Astrocyte (in vitro differentiated cells and primary cell): ENCODE measurements around the gene EXOSC2. TPM values are rescaled to one million over a fixed set of nuclear protein-coding genes. Genes with fewer than 3 reads are reported as not detected.

Experiments used
- DNase-seq: peaks from one replicate; pipeline ENCODE4 v3.0.0-alpha.2; 2010; ENCODE audit warnings: low read depth
- FAIRE-seq: peaks from 2 replicates; lab custom pipeline; 2011; peaks lifted over from hg19 to GRCh38; lab: Jason Lieb, UNC
- H2AFZ ChIP-seq: 2 replicates; pipeline ENCODE4 v1.6.0; 2012; ENCODE audit warnings: low read depth, low read length, inconsistent platforms
- H3K27ac ChIP-seq: 2 replicates; pipeline ENCODE4 v1.5.1; 2011; ENCODE audit warnings: low read depth, low read length, inconsistent platforms
- H3K27me3 ChIP-seq: 2 replicates; pipeline ENCODE4 v1.6.0; 2011; ENCODE audit warnings: low read length, inconsistent platforms; ENCODE audit not compliant: insufficient read depth
- H3K36me3 ChIP-seq: 2 replicates; pipeline ENCODE4 v1.5.1; 2011; ENCODE audit warnings: low read length, inconsistent platforms; ENCODE audit not compliant: insufficient read depth
- H3K4me1 ChIP-seq: 2 replicates; pipeline ENCODE4 v1.5.1; 2011; ENCODE audit warnings: low read length, inconsistent platforms; ENCODE audit not compliant: insufficient read depth
- H3K4me2 ChIP-seq: 2 replicates; pipeline ENCODE4 v1.6.0; 2012; ENCODE audit warnings: low read length, inconsistent platforms
- H3K4me3 ChIP-seq: 2 replicates; pipeline ENCODE4 v1.5.1; 2011; ENCODE audit warnings: low read depth, mild to moderate bottlenecking, low read length, inconsistent platforms; ENCODE audit not compliant: insufficient read depth
- H3K79me2 ChIP-seq: 2 replicates; pipeline ENCODE4 v1.6.0; 2012; ENCODE audit warnings: mild to moderate bottlenecking, low read length, inconsistent platforms; ENCODE audit not compliant: insufficient read depth
- H3K9ac ChIP-seq: 2 replicates; pipeline ENCODE4 v1.6.0; 2012; ENCODE audit warnings: mild to moderate bottlenecking, low read length, inconsistent platforms
- H3K9me3 ChIP-seq: 2 replicates; pipeline ENCODE4 v1.5.1; 2012; ENCODE audit warnings: low read depth, mild to moderate bottlenecking, low read length, inconsistent platforms; ENCODE audit not compliant: insufficient read depth
- H4K20me1 ChIP-seq: 2 replicates; pipeline ENCODE4 v1.6.0; 2012; ENCODE audit warnings: low read length, inconsistent platforms; ENCODE audit not compliant: insufficient read depth
- H3K27ac Mint-ChIP-seq: one replicate; pipeline ENCODE4 v1.8.0; 2021; ENCODE audit warnings: mild to moderate bottlenecking, mixed read lengths; ENCODE audit not compliant: unreplicated experiment
- H3K27me3 Mint-ChIP-seq: one replicate; pipeline ENCODE4 v1.8.0; 2021; ENCODE audit warnings: low read depth, mixed read lengths; ENCODE audit not compliant: unreplicated experiment
- H3K36me3 Mint-ChIP-seq: one replicate; pipeline ENCODE4 v1.8.0; 2021; ENCODE audit warnings: low read depth, mixed read lengths; ENCODE audit not compliant: unreplicated experiment
- H3K4me1 Mint-ChIP-seq: one replicate; pipeline ENCODE4 v1.8.0; 2021; ENCODE audit warnings: low read depth, mixed read lengths; ENCODE audit not compliant: unreplicated experiment
- H3K4me3 Mint-ChIP-seq: one replicate; pipeline ENCODE4 v1.8.0; 2021; ENCODE audit warnings: mild to moderate bottlenecking, moderate library complexity, mixed read lengths; ENCODE audit not compliant: unreplicated experiment
- H3K9me3 Mint-ChIP-seq: one replicate; pipeline ENCODE4 v1.8.0; 2021; ENCODE audit warnings: mild to moderate bottlenecking, mixed read lengths; ENCODE audit not compliant: unreplicated experiment
- EZH2 ChIP-seq: IDR thresholded peaks from 2 replicates; pipeline ENCODE4 v1.6.1; 2012; ENCODE audit warnings: mild to moderate bottlenecking, low read length, inconsistent platforms; ENCODE audit not compliant: insufficient read depth
- total RNA-seq: library from RNA; stranded (reverse); gene quantifications from 2 replicates; pipeline ENCODE4 v1.2.1, GENCODE V29; 2021
- TF ChIP-seq, protein P1 (sequence below): IDR thresholded peaks from 2 replicates; pipeline ENCODE4 v1.5.1; 2011; ENCODE audit warnings: low read depth, mild to moderate bottlenecking, inconsistent platforms, low read length, moderate library complexity; ENCODE audit not compliant: insufficient read depth

Gene EXOSC2
- total RNA-seq, 1 donor from 2014 or later: 28.1 TPM

GRCh38 chr9:130714586-130715110 lies 21.1 kb downstream of the EXOSC2 start:
- peak overlapping the region; percentile 97 for H3K4me3 Mint-ChIP-seq

DNA sequence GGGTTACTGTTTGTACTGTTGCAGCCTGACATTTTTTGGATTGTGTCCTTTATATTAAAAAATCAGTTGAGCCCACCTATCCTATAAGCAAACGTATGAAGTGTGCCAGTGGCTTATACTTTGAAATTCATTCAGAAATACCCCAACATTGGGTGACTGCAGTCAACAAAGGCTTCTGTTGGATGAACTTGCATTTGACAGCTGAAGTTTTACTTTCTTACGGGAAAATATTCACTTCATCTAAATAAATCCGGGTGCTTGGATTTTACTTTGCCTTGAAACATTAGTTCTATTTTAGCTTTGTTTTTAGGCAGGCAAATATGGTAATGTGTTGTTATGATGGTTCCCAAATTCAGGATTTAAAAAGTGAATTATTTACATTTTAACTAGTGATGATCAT lies 21.7 kb downstream of the EXOSC2 start:
- Histone ChIP-seq H3K36me3 (no peaks in the 10 kb centered on the region), H3K79me2 (peaks cover 74% of the 10 kb centered on the region), H3K4me1 (peaks cover 8% of the 10 kb centered on the region), H3K27ac (peak overlapping the region; percentile 71), H3K27me3 (no peaks in the 10 kb centered on the region), H3K4me3 (peak overlapping the region; percentile 69), H3K9ac (peak overlapping the region; percentile 89), H4K20me1 (peaks cover 60% of the 10 kb centered on the region), H3K9me3 (no peaks in the 10 kb centered on the region), H3K4me2 (peak overlapping the region; percentile 93), H2AFZ (no peak overlapping the region)
- Mint-ChIP-seq H3K4me1 (peaks cover 11% of the 10 kb centered on the region), H3K36me3 (no peaks in the 10 kb centered on the region), H3K27me3 (no peaks in the 10 kb centered on the region), H3K9me3 (peaks cover 2% of the 10 kb centered on the region), H3K4me3 (peak overlapping the region; percentile 97), H3K27ac (no peak overlapping the region)
- no peak for TF ChIP-seq EZH2
- TF ChIP-seq, protein P1, sequence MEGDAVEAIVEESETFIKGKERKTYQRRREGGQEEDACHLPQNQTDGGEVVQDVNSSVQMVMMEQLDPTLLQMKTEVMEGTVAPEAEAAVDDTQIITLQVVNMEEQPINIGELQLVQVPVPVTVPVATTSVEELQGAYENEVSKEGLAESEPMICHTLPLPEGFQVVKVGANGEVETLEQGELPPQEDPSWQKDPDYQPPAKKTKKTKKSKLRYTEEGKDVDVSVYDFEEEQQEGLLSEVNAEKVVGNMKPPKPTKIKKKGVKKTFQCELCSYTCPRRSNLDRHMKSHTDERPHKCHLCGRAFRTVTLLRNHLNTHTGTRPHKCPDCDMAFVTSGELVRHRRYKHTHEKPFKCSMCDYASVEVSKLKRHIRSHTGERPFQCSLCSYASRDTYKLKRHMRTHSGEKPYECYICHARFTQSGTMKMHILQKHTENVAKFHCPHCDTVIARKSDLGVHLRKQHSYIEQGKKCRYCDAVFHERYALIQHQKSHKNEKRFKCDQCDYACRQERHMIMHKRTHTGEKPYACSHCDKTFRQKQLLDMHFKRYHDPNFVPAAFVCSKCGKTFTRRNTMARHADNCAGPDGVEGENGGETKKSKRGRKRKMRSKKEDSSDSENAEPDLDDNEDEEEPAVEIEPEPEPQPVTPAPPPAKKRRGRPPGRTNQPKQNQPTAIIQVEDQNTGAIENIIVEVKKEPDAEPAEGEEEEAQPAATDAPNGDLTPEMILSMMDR: no peak
- DNase-seq (no peak), FAIRE-seq (no peak)

More at GRCh38 chr9:130714586-130715110, 21.1 kb downstream of the EXOSC2 start:
- Mint-ChIP-seq H3K27ac (no peak overlapping the region), H3K9me3 (peaks cover 2% of the 10 kb centered on the region), H3K36me3 (no peaks in the 10 kb centered on the region), H3K4me1 (peaks cover 11% of the 10 kb centered on the region), H3K27me3 (no peaks in the 10 kb centered on the region)
- H3K4me2 ChIP-seq: peak overlapping the region; percentile 93
- H3K27ac ChIP-seq: peak overlapping the region; percentile 71
- H3K4me1 ChIP-seq: peaks cover 8% of the 10 kb centered on the region
- TF ChIP-seq, protein P1: no peak
- no peak for TF ChIP-seq EZH2
- H2AFZ ChIP-seq: no peak overlapping the region
- DNase-seq: peak; percentile 26
- H3K36me3 ChIP-seq: no peaks in the 10 kb centered on the region
- H3K27me3 ChIP-seq: no peaks in the 10 kb centered on the region
- peaks cover 67% of the 10 kb centered on the region for H3K79me2 ChIP-seq
- H3K9ac ChIP-seq: peak overlapping the region; percentile 89
- H3K4me3 ChIP-seq: peak overlapping the region; percentile 69
- H4K20me1 ChIP-seq: peaks cover 54% of the 10 kb centered on the region
- FAIRE-seq: no peak
- no peaks in the 10 kb centered on the region for H3K9me3 ChIP-seq

DNA sequence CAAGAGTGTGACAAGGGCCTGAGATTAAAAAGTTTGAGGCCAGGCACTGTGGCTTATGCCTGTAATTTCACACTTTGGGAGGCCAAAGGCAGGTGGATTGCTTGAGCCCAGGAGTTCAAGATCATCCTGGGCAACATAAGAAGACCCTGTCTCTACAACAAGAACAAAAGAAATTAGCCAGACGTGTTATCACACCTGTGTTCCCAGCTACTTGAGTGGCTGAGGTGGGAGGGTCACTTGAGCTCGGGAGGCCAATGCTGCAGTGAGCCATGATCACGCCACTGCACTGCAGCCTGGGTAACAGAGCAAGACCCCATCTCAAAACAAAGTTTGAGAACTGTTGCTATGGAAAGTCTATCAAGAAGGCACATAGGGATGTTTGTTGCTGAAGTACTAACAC lies 25.0 kb downstream of the EXOSC2 start:
- Histone ChIP-seq H2AFZ (no peak overlapping the region), H3K27me3 (no peaks in the 10 kb centered on the region), H3K9me3 (no peaks in the 10 kb centered on the region), H3K4me1 (peaks cover 8% of the 10 kb centered on the region), H3K36me3 (no peaks in the 10 kb centered on the region), H3K27ac (no peak overlapping the region), H4K20me1 (peaks cover 81% of the 10 kb centered on the region), H3K4me3 (no peak overlapping the region), H3K79me2 (peaks cover 97% of the 10 kb centered on the region), H3K9ac (no peak overlapping the region), H3K4me2 (no peak overlapping the region)
- FAIRE-seq (no peak), DNase-seq (no peak)
- TF ChIP-seq, protein P1: no peak
- TF ChIP-seq EZH2: no peak
- H3K4me3 Mint-ChIP-seq: no peak overlapping the region
- no peaks in the 10 kb centered on the region for H3K27me3 Mint-ChIP-seq
- no peaks in the 10 kb centered on the region for H3K36me3 Mint-ChIP-seq
- no peak overlapping the region for H3K27ac Mint-ChIP-seq
- H3K9me3 Mint-ChIP-seq: no peaks in the 10 kb centered on the region
- peaks cover 11% of the 10 kb centered on the region for H3K4me1 Mint-ChIP-seq
